WERI-Rb-1 (cell line): ENCODE results near the gene GNAQ.
"Not testable (repeated sequence)": the region's sequence is repeated elsewhere in the genome, so short reads cannot be mapped to it uniquely, and the experiment has no call there.

Experiments
- DNase-seq: peaks from one replicate; pipeline ENCODE4 v3.0.0-alpha.2; 2020
- H3K27ac ChIP-seq: fragments of 250-450 bp; sonication (Bioruptor Pico); 2 replicates; pipeline ENCODE4 v1.5.1; 2020; ENCODE audit warnings: mild to moderate bottlenecking, moderate library complexity
- H3K27me3 ChIP-seq: fragments of 250-450 bp; sonication (Bioruptor Pico); 2 replicates; pipeline ENCODE4 v1.5.1; 2021; ENCODE audit warnings: mild to moderate bottlenecking, low read depth, moderate library complexity; ENCODE audit not compliant: insufficient read depth, severe bottlenecking
- H3K36me3 ChIP-seq: fragments of 250-450 bp; sonication (Bioruptor Pico); 2 replicates; pipeline ENCODE4 v1.5.1; 2020; ENCODE audit warnings: mild to moderate bottlenecking, moderate library complexity
- H3K4me3 ChIP-seq: 2 replicates; pipeline ENCODE4 v1.5.1; 2011; ENCODE audit warnings: low read depth, mild to moderate bottlenecking, control low read depth, low read length
- H3K9me3 ChIP-seq: fragments of 250-450 bp; sonication (Bioruptor Pico); 2 replicates; pipeline ENCODE4 v1.5.1; 2021; ENCODE audit warnings: mild to moderate bottlenecking, moderate library complexity; ENCODE audit not compliant: severe bottlenecking
- TF ChIP-seq, protein P1 (sequence below): IDR thresholded peaks from 2 replicates; pipeline ENCODE4 v1.5.1; 2011; ENCODE audit warnings: low read depth, mild to moderate bottlenecking, control low read depth, inconsistent platforms, low read length

The GNAQ gene

GRCh38 chr9:77764894-77765780 is 266.5 kb downstream of the GNAQ start:
- no peak for DNase-seq
- Histone ChIP-seq H3K27ac (no peak overlapping the region), H3K36me3 (no peaks in the 10 kb centered on the region), H3K27me3 (no peaks in the 10 kb centered on the region), H3K9me3 (no peaks in the 10 kb centered on the region), H3K4me3 (no peak overlapping the region)
- TF ChIP-seq, protein P1, sequence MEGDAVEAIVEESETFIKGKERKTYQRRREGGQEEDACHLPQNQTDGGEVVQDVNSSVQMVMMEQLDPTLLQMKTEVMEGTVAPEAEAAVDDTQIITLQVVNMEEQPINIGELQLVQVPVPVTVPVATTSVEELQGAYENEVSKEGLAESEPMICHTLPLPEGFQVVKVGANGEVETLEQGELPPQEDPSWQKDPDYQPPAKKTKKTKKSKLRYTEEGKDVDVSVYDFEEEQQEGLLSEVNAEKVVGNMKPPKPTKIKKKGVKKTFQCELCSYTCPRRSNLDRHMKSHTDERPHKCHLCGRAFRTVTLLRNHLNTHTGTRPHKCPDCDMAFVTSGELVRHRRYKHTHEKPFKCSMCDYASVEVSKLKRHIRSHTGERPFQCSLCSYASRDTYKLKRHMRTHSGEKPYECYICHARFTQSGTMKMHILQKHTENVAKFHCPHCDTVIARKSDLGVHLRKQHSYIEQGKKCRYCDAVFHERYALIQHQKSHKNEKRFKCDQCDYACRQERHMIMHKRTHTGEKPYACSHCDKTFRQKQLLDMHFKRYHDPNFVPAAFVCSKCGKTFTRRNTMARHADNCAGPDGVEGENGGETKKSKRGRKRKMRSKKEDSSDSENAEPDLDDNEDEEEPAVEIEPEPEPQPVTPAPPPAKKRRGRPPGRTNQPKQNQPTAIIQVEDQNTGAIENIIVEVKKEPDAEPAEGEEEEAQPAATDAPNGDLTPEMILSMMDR, result peak; percentile 28; the same call in 1 of the 2 replicates

DNA sequence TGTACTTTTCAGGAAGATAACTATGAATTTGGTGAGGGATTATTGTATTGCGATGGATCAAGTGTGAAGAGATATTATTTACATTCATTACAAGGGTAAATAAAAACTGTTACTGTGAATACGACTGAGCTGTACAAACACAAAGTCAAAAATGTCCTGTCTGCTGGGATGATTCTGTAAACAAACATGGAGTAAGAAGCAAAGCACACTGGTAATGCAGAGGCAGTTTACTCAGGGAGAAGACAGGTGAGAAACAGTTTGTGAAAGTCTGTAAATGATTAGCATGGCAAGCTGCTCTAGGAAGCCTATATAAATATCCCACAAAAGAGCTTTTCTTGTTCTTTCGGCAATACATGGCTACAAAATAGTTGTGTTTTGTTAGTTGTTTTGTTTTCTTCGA is 268.0 kb downstream of the GNAQ start:
- Histone ChIP-seq H3K36me3 (no peaks in the 10 kb centered on the region), H3K4me3 (no peak overlapping the region), H3K9me3 (no peaks in the 10 kb centered on the region), H3K27me3 (no peaks in the 10 kb centered on the region), H3K27ac (no peak overlapping the region)
- TF ChIP-seq, protein P1, result no peak
- DNase-seq, result no peak

- not testable (repeated sequence) for H3K9me3 ChIP-seq, H3K27me3 ChIP-seq, DNase-seq
Observed at GRCh38 chr9:77760919-77761318, 270.7 kb downstream of the GNAQ start.

DNA sequence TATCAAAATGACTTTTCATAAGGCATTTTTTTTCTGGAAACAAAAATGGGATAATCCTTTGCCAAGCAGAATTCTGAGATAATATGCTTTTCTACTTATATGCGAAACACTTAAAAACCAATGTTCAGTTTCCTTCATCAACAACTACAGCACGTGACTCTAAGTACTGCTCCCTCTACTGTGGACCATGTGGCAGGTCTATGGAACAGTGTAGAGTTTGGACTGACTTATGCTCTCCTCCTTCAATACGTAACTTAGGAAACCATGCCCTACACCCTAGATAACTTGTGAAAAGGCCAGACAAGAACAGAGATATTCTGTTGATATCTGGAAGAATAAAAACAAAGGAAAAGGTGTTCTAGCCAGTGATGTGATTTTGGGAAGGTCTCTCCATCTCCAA is 272.2 kb downstream of the GNAQ start:
- Histone ChIP-seq H3K36me3 (no peaks in the 10 kb centered on the region), H3K9me3 (no peaks in the 10 kb centered on the region), H3K27me3 (no peaks in the 10 kb centered on the region), H3K27ac (no peak overlapping the region), H3K4me3 (no peak overlapping the region)
- no peak for DNase-seq
- TF ChIP-seq, protein P1, result no peak

More at GRCh38 chr9:77760919-77761318, 270.7 kb downstream of the GNAQ start:
- H3K36me3 ChIP-seq, H3K4me3 ChIP-seq, H3K27ac ChIP-seq: not testable (repeated sequence)

DNA sequence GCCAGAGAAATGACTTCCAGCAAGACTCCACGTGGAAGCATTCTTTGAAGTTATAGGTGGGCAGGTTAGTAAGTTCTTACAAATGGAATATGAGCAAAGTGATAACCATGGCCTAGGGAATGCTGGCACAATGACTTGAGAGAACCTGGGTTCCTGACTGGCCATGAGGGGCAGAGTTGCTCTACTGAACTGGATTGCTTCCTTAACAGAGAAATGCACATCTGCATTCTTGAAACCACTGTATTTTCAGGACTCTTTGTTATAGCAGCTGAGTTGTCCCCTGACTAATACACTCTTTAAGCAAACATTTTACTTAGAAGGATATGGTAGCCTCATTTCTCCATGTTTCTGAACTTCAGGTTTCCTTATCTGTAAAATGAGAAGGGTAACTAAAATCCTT is 275.2 kb downstream of the GNAQ start:
- H3K36me3 ChIP-seq, result no peaks in the 10 kb centered on the region
- no peak overlapping the region for H3K4me3 ChIP-seq
- TF ChIP-seq, protein P1, result no peak
- no peak overlapping the region for H3K27ac ChIP-seq
- H3K27me3 ChIP-seq, result no peaks in the 10 kb centered on the region
- no peaks in the 10 kb centered on the region for H3K9me3 ChIP-seq
- DNase-seq, result no peak

GRCh38 chr9:77753180-77753579 is 278.4 kb downstream of the GNAQ start:
- TF ChIP-seq, protein P1, result no peak
- Histone ChIP-seq H3K36me3 (no peaks in the 10 kb centered on the region), H3K9me3 (no peaks in the 10 kb centered on the region), H3K27me3 (no peaks in the 10 kb centered on the region), H3K27ac (no peak overlapping the region), H3K4me3 (no peak overlapping the region)
- DNase-seq, result no peak
